ENCODE data around the gene ERC2.

DNA sequence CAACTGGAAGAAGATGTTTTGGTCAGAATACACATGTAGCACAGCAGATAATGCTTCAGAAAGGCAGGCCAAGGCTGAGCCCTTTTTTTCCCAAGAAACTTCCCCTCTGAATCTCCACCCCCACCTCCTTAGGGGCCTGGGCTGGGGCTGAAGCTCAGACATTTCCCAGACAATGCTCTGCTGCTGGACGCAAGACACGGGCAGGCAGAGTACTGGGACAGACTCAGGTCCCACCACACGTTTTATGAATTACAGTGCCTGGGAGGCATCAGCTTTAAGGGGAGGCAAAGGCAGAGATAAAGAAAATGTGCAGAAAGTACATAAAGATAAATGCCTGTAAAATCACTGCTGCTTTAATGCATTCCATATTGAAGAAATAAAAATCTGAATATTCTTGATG, 479.4 kb downstream of the ERC2 start:
- TF ChIP-seq, protein P1, sequence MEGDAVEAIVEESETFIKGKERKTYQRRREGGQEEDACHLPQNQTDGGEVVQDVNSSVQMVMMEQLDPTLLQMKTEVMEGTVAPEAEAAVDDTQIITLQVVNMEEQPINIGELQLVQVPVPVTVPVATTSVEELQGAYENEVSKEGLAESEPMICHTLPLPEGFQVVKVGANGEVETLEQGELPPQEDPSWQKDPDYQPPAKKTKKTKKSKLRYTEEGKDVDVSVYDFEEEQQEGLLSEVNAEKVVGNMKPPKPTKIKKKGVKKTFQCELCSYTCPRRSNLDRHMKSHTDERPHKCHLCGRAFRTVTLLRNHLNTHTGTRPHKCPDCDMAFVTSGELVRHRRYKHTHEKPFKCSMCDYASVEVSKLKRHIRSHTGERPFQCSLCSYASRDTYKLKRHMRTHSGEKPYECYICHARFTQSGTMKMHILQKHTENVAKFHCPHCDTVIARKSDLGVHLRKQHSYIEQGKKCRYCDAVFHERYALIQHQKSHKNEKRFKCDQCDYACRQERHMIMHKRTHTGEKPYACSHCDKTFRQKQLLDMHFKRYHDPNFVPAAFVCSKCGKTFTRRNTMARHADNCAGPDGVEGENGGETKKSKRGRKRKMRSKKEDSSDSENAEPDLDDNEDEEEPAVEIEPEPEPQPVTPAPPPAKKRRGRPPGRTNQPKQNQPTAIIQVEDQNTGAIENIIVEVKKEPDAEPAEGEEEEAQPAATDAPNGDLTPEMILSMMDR (conservative IDR thresholded peaks at IDR 0.05; ENCODE audit: low read depth, low read length): no peak
- TF ChIP-seq EZH2 (IDR thresholded peaks at IDR 0.05; ENCODE audit: borderline replicate concordance, low read depth, low read length, poor library complexity, severe bottlenecking): no peak

Data from A673 (cell line).